Measurements from ENCODE around the gene SP6. TPM values are rescaled to one million over a fixed set of nuclear protein-coding genes. Genes with fewer than 3 reads are reported as not detected.

SP6 gene
- total and polyA plus RNA-seq, 2 of the 4 experiments (the other 2 are of a cell fraction) = under 0.01 to 0.31 TPM

DNA sequence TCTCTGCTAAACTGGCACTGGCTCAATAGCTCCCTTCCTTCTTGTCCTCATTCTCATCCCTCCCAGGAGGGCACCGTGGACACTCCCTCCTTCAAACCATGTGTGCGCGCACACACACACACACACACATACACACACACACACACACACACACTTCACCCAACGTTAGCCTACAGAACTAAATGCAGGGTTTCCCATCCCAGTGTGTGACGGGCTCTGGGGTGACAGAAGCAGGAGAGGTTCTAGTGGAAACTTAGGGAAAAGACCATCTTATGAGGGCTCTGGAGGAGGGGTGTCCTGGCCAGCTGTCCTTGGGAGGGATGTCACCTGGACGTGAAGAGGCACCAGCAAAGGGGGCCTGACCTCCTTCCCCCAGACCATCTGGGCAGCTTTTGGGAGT is 49.1 kb downstream of the SP6 start:
- H3K79me1 ChIP-seq (ENCODE audit: low read depth in 1 of 2, low read length in 2 of 2) = no peaks in the 10 kb centered on the region
- in situ Hi-C loops (cut with MboI; ENCODE audit: low sequenced_read_pairs) = no loop called here
- intact Hi-C loops (cut with micrococcal nuclease) = no loop called here
- no peak overlapping the region for H3K23ac ChIP-seq (ENCODE audit: low read depth, low read length)
- H2BK15ac ChIP-seq (ENCODE audit: low read depth, low read length) = no peak overlapping the region
- ChIA-PET CTCF (interaction anchor here (0.9 kb wide), 1 partner anchor 104 kb away, joined by 3 read pairs; no protein-coding TSS in a partner anchor), POLR2A (ENCODE audit: unreplicated experiment) (no interaction called here)
- H2BK20ac ChIP-seq (ENCODE audit: low read depth, low read length) = no peak overlapping the region
- no peak overlapping the region for H2AK5ac ChIP-seq (ENCODE audit: low read depth, low read length)
- WGBS, 2 experiments (ENCODE audit: extremely low coverage in 2 of 2, insufficient read length in 1 of 2) = no CpG with 5 or more reads among the region's 6 CpGs
- H3K4me1 ChIP-seq (ENCODE audit: control insufficient read depth, insufficient read depth, low read length) = no peaks in the 10 kb centered on the region
- no TSS peak for BruUV-seq (replicated peaks)
- H4K91ac ChIP-seq (ENCODE audit: insufficient read depth, low read depth, low read length) = no peak overlapping the region
- H3K4me3 ChIP-seq (ENCODE audit: insufficient read depth, low read depth, low read length) = no peak overlapping the region
- no peak overlapping the region for H3K9ac ChIP-seq (ENCODE audit: low read depth, low read length)
- no peak overlapping the region for H3K56ac ChIP-seq (ENCODE audit: extremely low read depth, insufficient read depth, low read length)
- dilution Hi-C loops (cut with HindIII; ENCODE audit: low sequenced_read_pairs, unreplicated experiment) = no loop called here
- no peak overlapping the region for H2AFZ ChIP-seq (replicated peaks; ENCODE audit: low read length, poor library complexity)
- ATAC-seq (ENCODE audit: low read depth) (no peak), DNase-seq (no peak)
- H2BK120ac ChIP-seq (ENCODE audit: low read depth, low read length) = no peak overlapping the region
- no peaks in the 10 kb centered on the region; the same call in none of the 2 replicates for H4K20me1 ChIP-seq (ENCODE audit: insufficient read depth, low read length)
- no peak overlapping the region for H3K14ac ChIP-seq (replicated peaks; ENCODE audit: low read depth, low read length)
- no peak overlapping the region for H3K27ac ChIP-seq (ENCODE audit: insufficient read depth, low read length)
- no peak for TF ChIP-seq RFX5 (IDR thresholded peaks at IDR 0.05; ENCODE audit: low read depth, low read length)
- no peak for TF ChIP-seq NFE2L2 (IDR thresholded peaks at IDR 0.05; ENCODE audit: low read depth, low read length)
- TF ChIP-seq RCOR1 (IDR thresholded peaks at IDR 0.05; ENCODE audit: insufficient replicate concordance, low read length) = no peak
- H2BK5ac ChIP-seq (ENCODE audit: low read depth, low read length, poor library complexity, severe bottlenecking) = no peak overlapping the region
- no peak overlapping the region for H2AK9ac ChIP-seq (replicated peaks; ENCODE audit: low read depth, low read length, poor library complexity)
- no peak overlapping the region for H4K5ac ChIP-seq (ENCODE audit: low read depth, low read length)
- H3K27me3 ChIP-seq (ENCODE audit: control insufficient read depth, insufficient read depth, low read length) = peaks cover 36% of the 10 kb centered on the region
- H3K4ac ChIP-seq (ENCODE audit: low read depth, low read length) = no peak overlapping the region
- H3K18ac ChIP-seq (ENCODE audit: low read depth, low read length) = no peak overlapping the region
- H4K8ac ChIP-seq (ENCODE audit: low read depth in 2 of 2, low read length in 2 of 2) = no peak overlapping the region
- no peaks in the 10 kb centered on the region for H3K9me3 ChIP-seq (ENCODE audit: control insufficient read depth, insufficient read depth, low read length)
- no peak overlapping the region for H3K4me2 ChIP-seq (ENCODE audit: low read depth, low read length)
- H3K36me3 ChIP-seq (ENCODE audit: control insufficient read depth, insufficient read depth, low read length) = peaks cover 4% of the 10 kb centered on the region
- H3K9me1 ChIP-seq (ENCODE audit: insufficient read depth, low read length) = no peaks in the 10 kb centered on the region
